ENCODE data around the gene BORCS5. TPM values are rescaled to one million over a fixed set of nuclear protein-coding genes. Genes with fewer than 3 reads are reported as not detected.

BORCS5 gene
- total RNA-seq, 4 donors from 2014 or later: 10.3 to 23.7 (median 19.6) TPM

DNA sequence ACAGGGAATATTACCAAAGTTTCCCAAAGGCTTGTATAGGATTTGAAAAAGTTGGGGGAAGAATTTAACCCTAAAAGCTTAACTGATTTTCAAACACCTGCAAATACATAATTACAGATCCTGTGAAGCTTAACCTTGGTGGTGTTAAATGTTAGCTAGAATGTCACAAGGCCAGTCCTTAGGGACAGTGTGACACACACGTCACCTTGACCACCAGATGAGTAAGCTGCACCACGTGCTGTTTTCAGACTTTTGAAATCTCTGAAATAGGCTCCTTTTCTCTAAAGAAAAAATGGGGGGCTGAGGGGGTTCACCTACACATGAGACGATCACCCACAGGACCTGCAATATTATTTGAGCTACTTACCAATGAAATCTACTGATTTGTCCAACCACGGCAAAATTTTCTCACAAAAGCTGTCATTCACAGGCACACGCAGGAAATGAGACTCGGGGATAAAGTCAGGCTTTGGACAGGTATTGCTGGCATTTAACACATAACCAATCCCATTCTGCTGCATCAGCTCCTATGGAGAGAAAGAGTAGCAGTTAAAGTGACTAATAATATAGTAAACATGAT is 129.9 kb downstream of the BORCS5 start:
- Histone ChIP-seq H3K4me1 (no peaks in the 10 kb centered on the region), H3K27me3 (no peaks in the 10 kb centered on the region), H3K9me3 (no peaks in the 10 kb centered on the region), H3K27ac (no peak overlapping the region), H3K4me3 (replicated peaks in 1 of 3) (no peak overlapping the region), H3K36me3 (peaks cover 0 to 10% of the 10 kb centered on the region in 2 donors)
- TF ChIP-seq POLR2A (IDR thresholded peaks at IDR 0.05): no peak
- TF ChIP-seq, protein P1, sequence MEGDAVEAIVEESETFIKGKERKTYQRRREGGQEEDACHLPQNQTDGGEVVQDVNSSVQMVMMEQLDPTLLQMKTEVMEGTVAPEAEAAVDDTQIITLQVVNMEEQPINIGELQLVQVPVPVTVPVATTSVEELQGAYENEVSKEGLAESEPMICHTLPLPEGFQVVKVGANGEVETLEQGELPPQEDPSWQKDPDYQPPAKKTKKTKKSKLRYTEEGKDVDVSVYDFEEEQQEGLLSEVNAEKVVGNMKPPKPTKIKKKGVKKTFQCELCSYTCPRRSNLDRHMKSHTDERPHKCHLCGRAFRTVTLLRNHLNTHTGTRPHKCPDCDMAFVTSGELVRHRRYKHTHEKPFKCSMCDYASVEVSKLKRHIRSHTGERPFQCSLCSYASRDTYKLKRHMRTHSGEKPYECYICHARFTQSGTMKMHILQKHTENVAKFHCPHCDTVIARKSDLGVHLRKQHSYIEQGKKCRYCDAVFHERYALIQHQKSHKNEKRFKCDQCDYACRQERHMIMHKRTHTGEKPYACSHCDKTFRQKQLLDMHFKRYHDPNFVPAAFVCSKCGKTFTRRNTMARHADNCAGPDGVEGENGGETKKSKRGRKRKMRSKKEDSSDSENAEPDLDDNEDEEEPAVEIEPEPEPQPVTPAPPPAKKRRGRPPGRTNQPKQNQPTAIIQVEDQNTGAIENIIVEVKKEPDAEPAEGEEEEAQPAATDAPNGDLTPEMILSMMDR (IDR thresholded peaks at IDR 0.05): no peak
- WGBS, 2 donors: 86 to 92% methylated on average over 6 of the region's 6 CpGs
- DNase-seq: no peak
- intact Hi-C loops (cut with DNase I): no loop called here

DNA sequence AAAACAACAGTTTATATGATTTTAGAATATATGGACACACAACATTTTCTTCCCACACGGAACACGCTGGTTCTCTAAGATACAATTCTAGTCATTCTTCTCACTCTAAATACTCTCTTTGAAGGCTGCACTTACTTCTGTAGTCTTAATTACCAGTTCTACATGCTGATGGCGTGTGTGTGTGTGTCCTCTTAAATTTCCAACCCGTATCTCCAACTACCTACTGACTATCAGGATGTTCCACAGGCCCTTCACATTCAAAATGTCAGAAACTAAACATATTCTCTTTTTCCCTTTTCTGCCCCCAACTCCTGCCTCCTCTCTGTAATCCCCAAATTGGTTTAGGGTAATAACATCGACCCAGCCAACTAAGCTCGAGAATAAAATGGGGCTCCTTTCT is 130.6 kb downstream of the BORCS5 start:
- Histone ChIP-seq H3K27me3 (no peaks in the 10 kb centered on the region), H3K4me1 (no peaks in the 10 kb centered on the region), H3K9me3 (no peaks in the 10 kb centered on the region), H3K4me3 (replicated peaks in 1 of 3) (no peak overlapping the region), H3K36me3 (peaks cover 0 to 10% of the 10 kb centered on the region in 2 donors), H3K27ac (no peak overlapping the region)
- intact Hi-C loops (cut with DNase I): no loop called here
- no peak for DNase-seq
- 95 to 96% methylated on average over 6 of the region's 6 CpGs for WGBS, 2 donors
- TF ChIP-seq, protein P1 (IDR thresholded peaks at IDR 0.05): no peak
- TF ChIP-seq POLR2A (IDR thresholded peaks at IDR 0.05): no peak

DNA sequence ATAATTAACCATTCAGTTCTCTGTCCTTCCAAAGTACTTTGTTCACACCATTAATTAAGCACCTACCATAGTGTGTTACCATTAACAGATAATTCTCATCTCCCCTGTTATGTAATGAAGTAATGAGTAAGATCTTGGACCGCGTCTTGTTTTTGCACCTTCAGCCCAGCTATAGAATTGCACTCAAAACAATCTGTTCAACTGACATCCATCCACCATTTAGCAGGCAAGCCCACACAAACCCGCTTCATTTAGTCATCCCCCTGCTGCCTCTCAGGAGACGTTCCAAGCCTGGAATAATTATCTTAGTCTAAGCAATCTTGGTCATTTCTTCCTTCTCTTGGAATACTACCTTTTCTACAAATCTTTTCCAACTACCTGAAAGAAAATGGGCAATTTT is 131.4 kb downstream of the BORCS5 start:
- no peak overlapping the region for H3K27ac ChIP-seq
- H3K4me1 ChIP-seq: no peaks in the 10 kb centered on the region
- DNase-seq: no peak
- H3K27me3 ChIP-seq: no peaks in the 10 kb centered on the region
- WGBS, 2 donors: 94 to 97% methylated on average over 4 of the region's 4 CpGs
- H3K9me3 ChIP-seq: no peaks in the 10 kb centered on the region
- H3K4me3 ChIP-seq (replicated peaks in 1 of 3): no peak overlapping the region
- intact Hi-C loops (cut with DNase I): no loop called here
- TF ChIP-seq POLR2A (IDR thresholded peaks at IDR 0.05): no peak
- TF ChIP-seq, protein P1 (IDR thresholded peaks at IDR 0.05): no peak
- peaks cover 0 to 10% of the 10 kb centered on the region in 2 donors for H3K36me3 ChIP-seq

DNA sequence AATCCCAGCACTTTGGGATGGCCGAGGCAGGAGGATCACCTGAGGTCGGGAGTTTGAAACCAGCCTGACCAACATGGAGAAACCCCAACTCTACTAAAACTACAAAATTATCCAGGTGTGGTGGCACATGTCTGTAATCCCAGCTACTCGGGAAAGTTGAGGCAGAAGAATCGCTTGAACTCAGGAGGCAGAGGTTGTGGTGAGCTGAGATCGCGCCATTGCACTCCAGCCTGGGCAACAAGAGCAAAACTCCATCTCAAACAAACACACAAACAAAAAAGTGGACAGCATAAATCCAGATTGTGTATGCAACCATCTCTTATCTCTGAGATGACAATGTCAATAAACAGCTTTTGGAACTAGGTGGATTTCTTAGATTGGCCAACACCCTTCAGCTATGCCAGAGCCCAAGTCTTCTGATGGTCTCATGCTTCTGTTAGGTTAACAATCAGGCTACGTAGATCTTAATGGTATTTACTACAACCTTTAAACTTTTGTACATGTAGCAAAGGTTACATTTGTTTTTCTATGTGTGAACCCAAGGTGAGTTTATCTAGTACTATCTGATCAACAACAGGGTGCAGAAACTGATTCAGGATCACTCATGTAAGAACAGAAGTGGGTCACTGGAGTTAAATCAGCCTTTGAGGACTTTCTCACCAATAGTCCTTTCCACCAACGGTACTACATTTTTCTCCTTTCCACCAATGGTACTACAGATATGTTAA is 132.1 kb downstream of the BORCS5 start:
- intact Hi-C loops (cut with DNase I): no loop called here
- WGBS, 2 donors: 96 to 97% methylated on average over 8 of the region's 8 CpGs

DNA sequence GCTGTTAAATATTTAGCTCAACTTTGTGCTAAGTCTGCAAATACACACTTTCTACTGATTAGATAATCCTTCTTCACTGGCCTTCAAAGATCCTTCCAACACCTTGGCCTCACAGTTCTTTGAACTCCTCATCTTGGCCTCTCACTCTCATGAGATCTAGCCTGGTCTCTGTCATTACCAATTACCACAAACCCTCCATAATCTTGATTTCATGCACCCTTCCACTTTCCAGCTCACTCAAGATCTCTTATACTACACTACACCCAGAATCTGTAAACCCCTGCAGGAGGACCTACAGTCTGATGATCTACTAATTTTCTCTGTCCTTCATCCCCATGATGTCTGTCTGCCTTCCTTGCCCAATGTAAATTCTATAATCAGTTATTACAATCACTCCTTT is 134.7 kb downstream of the BORCS5 start:
- Histone ChIP-seq H3K27ac (no peak overlapping the region), H3K4me3 (replicated peaks in 1 of 3) (no peak overlapping the region), H3K9me3 (no peaks in the 10 kb centered on the region), H3K27me3 (no peaks in the 10 kb centered on the region), H3K4me1 (no peaks in the 10 kb centered on the region), H3K36me3 (peaks cover 0 to 3% of the 10 kb centered on the region in 2 donors)
- intact Hi-C loops (cut with DNase I): no loop called here
- TF ChIP-seq POLR2A (IDR thresholded peaks at IDR 0.05): no peak
- TF ChIP-seq, protein P1 (IDR thresholded peaks at IDR 0.05): no peak
- DNase-seq: no peak

More for the DNA sequence above, 132.1 kb downstream of the BORCS5 start:
- Histone ChIP-seq H3K4me3 (replicated peaks in 1 of 3) (no peak overlapping the region), H3K9me3 (no peaks in the 10 kb centered on the region), H3K27me3 (no peaks in the 10 kb centered on the region), H3K36me3 (peaks cover 0 to 10% of the 10 kb centered on the region in 2 donors), H3K27ac (no peak overlapping the region), H3K4me1 (no peaks in the 10 kb centered on the region)
- TF ChIP-seq POLR2A (IDR thresholded peaks at IDR 0.05): no peak
- TF ChIP-seq, protein P1 (IDR thresholded peaks at IDR 0.05): no peak
- DNase-seq: no peak

All from thyroid gland (tissue), 4 donors.